H1 (cell line): ENCODE measurements around the gene SPTB. TPM values are rescaled to one million over a fixed set of nuclear protein-coding genes. Genes with fewer than 3 reads are reported as not detected.
A peak's percentile ranks its signal among the peaks of the same experiment; 100 is the strongest.

Experiments
- ATF3 ChIP-seq: IDR thresholded peaks from 2 replicates; pipeline ENCODE4 v1.6.1; 2011; ENCODE audit warnings: low read depth, mild to moderate bottlenecking, low read length; ENCODE audit not compliant: insufficient read depth
- BRCA1 ChIP-seq: IDR thresholded peaks from 2 replicates; pipeline ENCODE4 v1.6.1; 2012; ENCODE audit warnings: low read depth, low read length, improper control_type of control experiment
- CBX5 ChIP-seq: fragments of 300-800, 300-1000 bp; sonication (generic); IDR thresholded peaks from 2 replicates; pipeline ENCODE4 v1.7.1; 2016; ENCODE audit warnings: antibody characterized with exemption, low read length, low read depth
- CEBPB ChIP-seq: IDR thresholded peaks from 2 replicates; pipeline ENCODE4 v1.6.1; 2012; ENCODE audit warnings: low read depth, low read length
- CHD2 ChIP-seq: IDR thresholded peaks from 2 replicates; pipeline ENCODE4 v1.6.1; 2012; ENCODE audit warnings: low read length, improper control_type of control experiment
- EP300 ChIP-seq, 2 experiments: IDR thresholded peaks; 1 replicate in 1 of 2; 2 replicates in 1 of 2; pipeline ENCODE4 v1.6.1; 2011 to 2012; ENCODE audit warnings: low read depth in 2 of 2, low read length in 2 of 2, mild to moderate bottlenecking in 2 of 2, borderline replicate concordance in 1 of 2, inconsistent platforms in 1 of 2, moderate library complexity in 1 of 2
- EZH2 ChIP-seq: fragments of 200-600 bp; sonication (generic); IDR thresholded peaks from 2 replicates; pipeline ENCODE4 v1.7.1; 2012; ENCODE audit warnings: low read depth, mild to moderate bottlenecking, moderate library complexity, low read length, inconsistent platforms; ENCODE audit not compliant: severe bottlenecking
- GABPA ChIP-seq: IDR thresholded peaks from 2 replicates; pipeline ENCODE4 v1.6.1; 2011; ENCODE audit warnings: mild to moderate bottlenecking, low read length, moderate library complexity, borderline replicate concordance; ENCODE audit not compliant: insufficient read depth
- HDAC6 ChIP-seq: IDR thresholded peaks from one replicate; pipeline ENCODE4 v1.7.1; 2012; ENCODE audit warnings: low read depth, mild to moderate bottlenecking, inconsistent platforms, low read length, moderate library complexity
- JUN ChIP-seq: IDR thresholded peaks from 2 replicates; pipeline ENCODE4 v1.6.1; 2011; ENCODE audit warnings: low read depth, mild to moderate bottlenecking, improper control_type of control experiment, low read length
- KDM1A ChIP-seq: fragments of 200-600, 300-600 bp; sonication (generic); IDR thresholded peaks from 2 replicates; pipeline ENCODE4 v1.7.1; 2016; ENCODE audit warnings: mild to moderate bottlenecking, low read length, borderline replicate concordance
- POLR2A ChIP-seq, 2 experiments: IDR thresholded peaks; 1 replicate in 1 of 2; 2 replicates in 1 of 2; pipeline ENCODE4 v1.6.1; 2011; ENCODE audit warnings: low read depth in 2 of 2, low read length in 2 of 2, mild to moderate bottlenecking in 2 of 2; ENCODE audit errors: control extremely low read depth in 1 of 2
- POLR2AphosphoS5 ChIP-seq: IDR thresholded peaks from 2 replicates; pipeline ENCODE4 v1.6.1; 2011; ENCODE audit warnings: low read depth, low read length
- POU5F1 ChIP-seq: IDR thresholded peaks from 2 replicates; pipeline ENCODE4 v1.6.1; 2011; ENCODE audit warnings: low read depth, mild to moderate bottlenecking, low read length, moderate library complexity
- RFX5 ChIP-seq: IDR thresholded peaks from 2 replicates; pipeline ENCODE4 v1.6.1; 2011; ENCODE audit warnings: low read depth, low read length, improper control_type of control experiment, borderline replicate concordance
- SAP30 ChIP-seq: fragments of 300-600 bp; sonication (generic); IDR thresholded peaks from 2 replicates; pipeline ENCODE4 v1.7.1; 2012; ENCODE audit warnings: low read length, moderate library complexity, mild to moderate bottlenecking, inconsistent platforms; ENCODE audit not compliant: insufficient read depth, insufficient replicate concordance
- SIRT6 ChIP-seq: IDR thresholded peaks from one replicate; pipeline ENCODE4 v1.7.1; 2012; ENCODE audit warnings: low read length, inconsistent platforms
- SIX5 ChIP-seq: IDR thresholded peaks from 2 replicates; pipeline ENCODE4 v1.6.1; 2011; ENCODE audit warnings: mild to moderate bottlenecking, low read depth, low read length
- SP1 ChIP-seq: IDR thresholded peaks from 2 replicates; pipeline ENCODE4 v1.6.1; 2011; ENCODE audit warnings: low read depth, low read length
- SUZ12 ChIP-seq: fragments of 200-600 bp; sonication (generic); IDR thresholded peaks from 2 replicates; pipeline ENCODE4 v1.6.1; 2012; ENCODE audit warnings: mild to moderate bottlenecking, inconsistent platforms, low read length, moderate library complexity, mixed read lengths
- TAF7 ChIP-seq: optimal IDR thresholded peaks from 2 replicates; pipeline ENCODE3; 2011; ENCODE audit warnings: low read depth, mild to moderate bottlenecking, inconsistent platforms, low read length, moderate library complexity, borderline replicate concordance
- TEAD4 ChIP-seq: IDR thresholded peaks from 2 replicates; pipeline ENCODE4 v1.6.1; 2012; ENCODE audit warnings: low read depth, low read length, inconsistent platforms, mixed read lengths
- USF2 ChIP-seq: IDR thresholded peaks from 2 replicates; pipeline ENCODE4 v1.6.1; 2011; ENCODE audit warnings: low read length, improper control_type of control experiment
- polyA plus RNA-seq, 7 experiments: library from polyadenylated mRNA; depleted of rRNA in 3 of 7; stranded (reverse) in 5 of 7; unstranded in 2 of 7; fragments of >200 nt in 5 of 7; fragments of 200-250 nt in 2 of 7; gene quantifications; 1 replicate in 5 of 7; 2 replicates in 1 of 7; 4 replicates in 1 of 7; pipeline versions ENCODE4 v1.2.1 to v1.2.3, GENCODE V29; 2011 to 2013; ENCODE audit warnings: missing spikeins in 2 of 7, mixed read lengths in 2 of 7
- total RNA-seq: library from RNA; stranded (reverse); fragmentation: NEBNext Ultra II Directional; extraction: Animal tissue kit (Norgen Biotek cat#: 25700); gene quantifications from 2 replicates; pipeline ENCODE4 v1.2.1, GENCODE V29; 2021

The SPTB gene
- total and polyA plus RNA-seq, 2 of the 8 experiments (the other 6 are each of a cell fraction or from before 2014, with no cell fraction given): 0.30 to 2.4 TPM

GRCh38 chr14:64702493-64703394 is 177.0 kb downstream of the SPTB start (continued):
- TF ChIP-seq SAP30: no peak
- TF ChIP-seq USF2: no peak
- no peak for TF ChIP-seq CBX5
- peak; percentile 60; the same call in 1 of the 2 replicates for TF ChIP-seq CHD2
- TF ChIP-seq CEBPB: no peak
- TF ChIP-seq ATF3: no peak
- no peak for TF ChIP-seq JUN
- TF ChIP-seq TEAD4: peak; percentile 95
- peak; percentile 45; the same call in 1 of the 2 replicates for TF ChIP-seq SP1
- no peak for TF ChIP-seq POLR2AphosphoS5
- TF ChIP-seq SIX5: 0 out of 2 replicates have a peak, but pooled peaks have one; percentile 9
- TF ChIP-seq POLR2A (IDR thresholded peaks at IDR 0.05; ENCODE audit: control extremely low read depth in 1 of 2, low read depth in 2 of 2, low read length in 2 of 2): peak in 1 of 2 experiments; percentile 41; a peak in 1 of 3 replicates
- TF ChIP-seq EP300 (IDR thresholded peaks at IDR 0.05; ENCODE audit: borderline replicate concordance in 1 of 2, low read depth in 2 of 2, low read length in 2 of 2): peak in 1 of 2 experiments; percentile 52; a peak in 1 of 3 replicates
- TF ChIP-seq EZH2: no peak
- no peak for TF ChIP-seq SIRT6
- peak; percentile 62; the same call in 1 of the 2 replicates for TF ChIP-seq KDM1A
- no peak for TF ChIP-seq HDAC6
- no peak for TF ChIP-seq SUZ12
- no peak for TF ChIP-seq BRCA1
- TF ChIP-seq TAF7: no peak
- no peak for TF ChIP-seq RFX5
- no peak for TF ChIP-seq POU5F1
- no peak for TF ChIP-seq GABPA
